ENCODE results near the gene FUZ.

Gene FUZ

GRCh38 chr19:49775742-49776370 lies 37.2 kb downstream of the FUZ start:
- no peak for DNase-seq

DNA sequence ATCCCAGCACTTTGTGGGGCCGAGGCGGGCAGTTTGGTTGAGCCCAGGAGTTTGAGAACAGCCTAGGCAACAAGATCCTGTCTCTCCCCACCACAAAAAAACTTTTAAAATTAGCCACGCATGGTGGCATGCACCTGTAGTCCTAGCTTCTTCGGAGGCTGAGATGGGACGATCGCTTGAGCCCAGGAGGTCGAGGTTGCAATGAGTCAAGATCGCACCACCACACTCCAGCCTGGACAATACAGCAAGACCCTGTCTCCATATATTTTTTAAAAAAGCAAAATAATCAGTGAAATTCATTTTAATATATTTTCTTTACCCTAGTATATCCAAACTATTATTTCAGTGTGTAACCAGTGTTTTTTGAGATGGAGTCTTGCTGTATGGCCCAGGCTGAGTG lies 38.1 kb downstream of the FUZ start:
- no peak for DNase-seq

DNA sequence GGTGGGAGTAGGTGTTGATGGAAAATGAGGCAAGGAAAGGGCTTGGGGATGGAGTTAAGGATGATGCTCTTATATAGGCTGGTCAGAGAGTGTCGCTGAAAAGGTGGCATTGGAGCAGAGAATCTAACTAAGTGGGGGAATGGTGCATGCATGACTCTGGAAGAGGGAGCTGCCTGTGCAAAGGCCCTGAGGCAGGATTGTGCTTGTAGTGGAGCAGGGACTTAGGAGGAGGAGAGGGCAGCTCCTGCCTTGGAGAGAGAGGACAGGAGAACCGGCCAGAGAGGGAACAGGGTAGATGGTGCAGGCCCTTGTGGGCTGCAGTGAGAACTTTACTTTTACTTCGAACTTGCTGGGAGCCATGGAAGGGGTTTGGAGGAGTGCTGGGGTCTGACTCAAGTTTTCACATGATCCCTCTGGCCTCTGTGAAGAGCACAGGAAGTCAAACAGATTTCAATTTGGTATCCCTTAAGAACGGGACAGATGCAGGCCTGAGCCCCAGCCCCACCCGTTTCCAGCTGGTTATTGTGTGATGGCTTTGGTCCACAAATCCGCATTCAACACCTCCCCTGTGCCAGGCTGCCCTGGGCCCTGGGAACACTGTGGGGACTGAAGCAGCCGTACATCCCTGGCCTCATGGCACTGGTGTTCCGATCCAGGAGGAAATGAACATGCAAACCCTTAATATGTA lies 39.3 kb downstream of the FUZ start:
- no peak for DNase-seq

DNA sequence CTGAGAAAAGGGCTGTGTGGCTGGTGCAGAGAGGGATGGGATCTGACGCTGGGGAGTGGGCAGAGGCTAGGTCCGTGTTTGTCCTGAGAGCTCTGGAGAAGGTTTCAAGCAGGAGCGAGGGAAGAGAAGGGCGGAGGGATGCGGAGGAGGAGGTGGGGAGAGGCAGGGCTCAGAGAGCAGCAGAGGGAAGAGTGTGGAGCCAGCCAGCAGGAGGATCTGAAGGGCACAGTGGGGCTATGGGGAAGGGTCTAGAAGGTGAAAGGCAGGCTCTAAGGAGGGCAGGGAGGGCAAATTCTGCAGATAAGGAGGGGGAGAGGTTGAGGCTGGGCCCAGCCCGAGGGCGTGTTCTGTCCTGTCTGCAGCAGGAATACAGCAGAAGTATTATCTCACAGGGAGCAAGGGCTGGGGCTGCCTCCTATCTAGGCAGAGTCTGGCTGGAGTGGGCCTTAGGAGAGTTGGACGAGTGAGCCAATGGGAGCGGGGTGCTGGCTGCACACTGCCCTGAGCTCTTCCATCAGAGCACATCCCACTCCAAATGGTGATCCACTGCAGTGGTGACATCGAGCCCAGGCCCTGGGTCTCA lies 40.2 kb downstream of the FUZ start:
- no peak for DNase-seq

DNA sequence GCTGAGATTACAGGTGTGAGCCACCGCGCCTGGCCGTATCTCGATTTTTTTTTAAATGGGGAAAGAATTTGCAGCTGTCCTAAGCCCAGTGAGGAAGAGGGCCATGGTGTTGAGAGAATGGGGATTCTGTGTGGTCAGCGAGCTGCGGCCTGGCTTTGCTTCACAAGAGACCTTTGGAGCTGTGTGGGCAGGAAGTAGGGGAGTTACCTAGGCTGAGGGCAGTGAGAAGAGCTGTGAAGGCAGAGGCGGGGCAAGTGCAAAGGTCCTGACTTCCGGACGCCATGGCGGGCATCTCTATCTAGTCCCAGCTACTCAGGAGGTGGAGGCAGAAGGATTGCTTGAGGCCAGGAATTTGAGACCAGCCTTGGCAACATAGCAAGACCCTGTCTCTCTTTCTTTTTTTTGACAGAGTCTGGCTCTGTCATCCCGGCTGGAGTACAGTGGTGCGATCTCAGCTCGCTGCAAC lies 41.4 kb downstream of the FUZ start:
- DNase-seq: no peak

GRCh38 chr19:49770529-49770928 lies 42.6 kb downstream of the FUZ start:
- no peak for DNase-seq

GRCh38 chr19:49767967-49768581 lies 45.0 kb downstream of the FUZ start:
- DNase-seq: no peak

DNA sequence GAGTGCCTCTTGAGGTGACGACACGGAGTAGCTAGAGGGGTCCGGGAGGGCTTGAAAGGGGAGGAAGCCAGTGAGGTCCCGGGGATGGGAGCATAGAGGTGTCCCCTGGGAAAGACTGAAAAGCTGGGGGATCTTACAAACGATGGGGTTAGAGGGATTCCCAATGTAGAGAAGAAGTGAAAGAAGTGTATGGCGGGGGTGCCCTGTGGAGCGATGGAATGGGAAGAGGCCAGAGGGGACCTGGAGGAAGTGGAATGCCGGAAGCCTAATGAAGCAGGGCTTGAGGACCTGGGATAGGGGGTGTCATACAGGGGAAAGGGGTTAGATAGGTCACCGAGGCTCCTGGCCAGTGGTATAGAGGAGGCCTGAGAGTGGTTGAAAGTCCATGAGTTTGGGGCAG lies 45.7 kb downstream of the FUZ start:
- DNase-seq: no peak

DNA sequence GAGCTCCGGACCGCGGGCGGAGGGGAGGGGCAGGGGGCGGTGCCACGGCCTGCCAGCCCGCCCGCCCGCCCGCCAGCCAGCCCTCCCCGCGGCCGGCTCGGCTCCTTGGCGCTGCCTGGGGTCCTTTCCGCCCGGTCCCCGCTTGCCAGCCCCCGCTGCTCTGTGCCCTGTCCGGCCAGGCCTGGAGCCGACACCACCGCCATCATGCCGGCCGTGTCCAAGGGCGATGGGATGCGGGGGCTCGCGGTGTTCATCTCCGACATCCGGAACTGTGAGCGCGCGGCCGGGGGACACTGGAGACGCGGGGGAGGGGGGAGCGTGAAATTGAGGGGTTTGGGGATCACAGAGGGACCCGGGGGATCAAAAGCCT lies 46.2 kb downstream of the FUZ start, which contains the start of gene AP2A1:
AP2A1 (plus strand) TSS at position 72 of the 370 bp plus-strand sequence; CDS start at position 205, 133 bp downstream.
- DNase-seq: no peak

DNA sequence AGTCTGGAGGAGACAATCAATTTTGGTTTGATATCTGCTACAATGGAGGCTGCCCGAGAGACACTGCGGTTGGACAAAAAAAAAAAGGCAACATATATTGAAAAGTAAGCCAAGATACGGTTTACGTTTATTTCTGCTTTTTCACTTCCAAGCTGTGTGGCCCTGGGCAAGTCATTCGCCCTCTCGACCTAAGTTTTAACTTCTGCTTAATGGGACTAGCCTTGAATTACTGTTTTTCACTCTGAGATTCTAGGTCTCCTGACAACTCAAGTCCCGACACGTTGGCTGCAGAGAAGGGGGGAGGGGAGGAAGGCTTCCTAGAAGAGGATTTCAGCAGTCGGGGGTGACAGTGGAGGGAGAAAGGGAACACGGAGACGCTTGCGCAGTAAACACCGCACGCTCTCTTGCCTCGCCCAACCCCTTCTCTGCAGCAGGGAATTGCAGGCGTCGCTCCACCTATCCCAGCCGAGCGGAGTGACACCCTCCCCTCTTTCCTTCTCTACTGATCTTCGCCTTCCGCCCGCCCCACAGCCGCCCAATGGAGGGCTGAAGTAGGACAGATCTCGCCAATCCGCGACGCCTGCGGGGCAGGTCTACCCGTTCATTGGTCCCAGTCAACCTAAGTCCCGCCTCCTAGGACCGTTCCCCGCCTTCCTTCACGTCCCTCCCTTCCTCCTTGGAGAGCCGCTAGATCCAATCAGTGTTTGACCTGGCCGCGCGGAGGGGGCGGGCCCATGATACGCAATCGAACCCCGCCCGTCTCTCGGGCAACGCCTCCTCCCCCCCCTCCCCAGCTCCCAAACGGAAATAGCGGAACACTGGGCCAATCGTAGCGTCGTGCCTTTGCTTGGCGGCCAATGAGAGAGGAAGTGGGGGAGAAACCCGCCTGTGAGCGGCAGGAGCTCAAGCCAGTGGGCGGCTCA lies 46.8 kb downstream of the FUZ start:
- peak; percentile 95 to 99 (median 98) for DNase-seq

DNA sequence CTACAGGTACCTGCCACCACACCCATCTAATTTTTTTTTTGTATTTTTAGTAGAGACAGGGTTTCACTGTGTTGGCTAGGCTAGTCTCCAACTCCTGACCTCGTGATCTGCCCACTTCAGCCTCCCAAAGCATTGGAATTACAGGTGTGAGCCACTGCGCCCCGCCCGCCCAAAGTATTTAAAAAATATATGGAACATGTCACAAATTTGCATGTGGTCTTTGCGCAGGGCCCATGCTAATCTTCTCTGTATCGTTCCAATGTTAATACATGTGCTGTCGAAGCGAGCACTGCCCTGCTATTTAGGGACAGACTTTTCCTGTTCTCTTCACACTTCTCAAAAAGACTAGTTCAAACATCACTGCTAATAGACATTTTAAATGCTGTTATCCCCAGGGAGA lies 48.8 kb downstream of the FUZ start:
- DNase-seq: no peak

GRCh38 chr19:49763230-49763629 lies 49.9 kb downstream of the FUZ start, which contains the start of gene TSKS:
Gene TSKS, minus strand, starts transcription at chr19:49763306. Its CDS starts 59 bp downstream, at chr19:49763247.
- DNase-seq: no peak

- DNase-seq: no peak
Measured at GRCh38 chr19:49761625-49762311, 51.3 kb downstream of the FUZ start.

DNA sequence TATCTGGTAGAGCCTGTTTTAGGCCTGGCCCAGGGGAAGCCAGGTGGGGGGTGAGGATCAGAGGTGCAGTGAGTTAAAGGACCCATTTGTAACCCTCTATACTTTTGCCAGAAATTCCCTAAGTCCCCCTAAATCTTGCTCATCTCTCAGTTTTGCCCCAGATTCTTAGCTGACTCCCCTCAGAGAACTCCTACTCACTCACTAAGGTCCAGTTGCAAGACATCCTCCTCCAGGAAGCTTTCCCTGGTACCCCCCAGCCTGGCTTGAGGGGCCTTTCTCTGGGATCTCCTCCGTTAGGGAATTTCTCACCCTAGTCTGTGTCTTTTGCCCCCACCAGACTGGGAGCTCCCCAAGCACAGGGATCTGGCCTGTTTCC lies 51.9 kb downstream of the FUZ start:
- DNase-seq: no peak

DNA sequence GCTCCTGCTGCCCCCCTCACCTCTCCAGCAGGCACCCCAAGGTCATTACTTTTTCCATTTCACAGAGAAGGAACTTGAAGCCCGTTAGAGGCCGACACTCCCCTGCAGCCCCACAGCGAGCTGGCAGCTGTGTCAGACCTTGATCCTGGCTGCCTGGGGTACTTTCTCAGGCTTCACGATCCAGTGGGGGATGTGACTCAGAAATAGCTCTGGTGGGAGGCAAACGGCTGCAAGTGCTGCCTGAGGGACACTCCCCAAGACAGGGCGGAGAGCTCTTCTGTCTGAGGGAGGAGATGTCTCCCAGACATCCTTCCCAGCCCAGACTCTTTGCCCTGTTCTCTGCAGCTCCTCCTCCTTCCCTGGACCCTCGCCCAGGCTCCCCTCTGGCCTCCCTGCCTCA lies 54.8 kb downstream of the FUZ start:
- DNase-seq: no peak
